ENCODE results near the gene TMEM154.

TMEM154 gene

GRCh38 chr4:152696764-152697261, 17.0 kb upstream of the TMEM154 start:
- Histone ChIP-seq H3K9ac (ENCODE audit: low read length) (no peak overlapping the region), H2AFZ (ENCODE audit: low read depth, low read length) (no peak overlapping the region), H3K27ac (ENCODE audit: low read length) (peak overlapping the region; percentile 18; the same call in 1 of the 2 replicates), H3K4me3 (ENCODE audit: low read length) (peak overlapping the region; percentile 43), H3K79me2 (ENCODE audit: low read length) (no peaks in the 10 kb centered on the region), H4K20me1 (ENCODE audit: insufficient read depth, low read length) (peaks cover 11% of the 10 kb centered on the region), H3K36me3 (replicated peaks; ENCODE audit: low read depth, low read length) (no peaks in the 10 kb centered on the region), H3K9me3 (ENCODE audit: insufficient read depth, low read length) (no peaks in the 10 kb centered on the region), H3K4me1 (ENCODE audit: low read length) (peaks cover 26% of the 10 kb centered on the region), H3K27me3 (ENCODE audit: low read depth, low read length) (peaks cover 54% of the 10 kb centered on the region), H3K4me2 (ENCODE audit: low read length) (peak overlapping the region; percentile 67)
- peak; percentile 42; the same call in 1 of the 2 replicates for TF ChIP-seq EZH2phosphoT487 (IDR thresholded peaks at IDR 0.05; ENCODE audit: low read depth)
- no peak for TF ChIP-seq CTCF (IDR thresholded peaks at IDR 0.05; ENCODE audit: low read depth, low read length)

GRCh38 chr4:152693871-152694270, 14.1 kb upstream of the TMEM154 start:
- no peak overlapping the region for H2AFZ ChIP-seq (ENCODE audit: low read depth, low read length)
- TF ChIP-seq CTCF (IDR thresholded peaks at IDR 0.05; ENCODE audit: low read depth, low read length) (no peak), EZH2phosphoT487 (IDR thresholded peaks at IDR 0.05; ENCODE audit: low read depth) (no peak)
- peaks cover 67% of the 10 kb centered on the region for H3K27me3 ChIP-seq (ENCODE audit: low read depth, low read length)
- peaks cover 11% of the 10 kb centered on the region for H4K20me1 ChIP-seq (ENCODE audit: insufficient read depth, low read length)
- peaks cover 29% of the 10 kb centered on the region for H3K4me1 ChIP-seq (ENCODE audit: low read length)
- no peak overlapping the region for H3K4me3 ChIP-seq (ENCODE audit: low read length)
- no peaks in the 10 kb centered on the region for H3K36me3 ChIP-seq (replicated peaks; ENCODE audit: low read depth, low read length)
- no peak overlapping the region for H3K4me2 ChIP-seq (ENCODE audit: low read length)
- no peak overlapping the region for H3K9ac ChIP-seq (ENCODE audit: low read length)
- no peak overlapping the region for H3K27ac ChIP-seq (ENCODE audit: low read length)
- no peaks in the 10 kb centered on the region for H3K79me2 ChIP-seq (ENCODE audit: low read length)
- H3K9me3 ChIP-seq (ENCODE audit: insufficient read depth, low read length) = no peaks in the 10 kb centered on the region

GRCh38 chr4:152691761-152692160, 12.0 kb upstream of the TMEM154 start:
- Histone ChIP-seq H3K27me3 (ENCODE audit: low read depth, low read length) (peaks cover 77% of the 10 kb centered on the region), H3K9me3 (ENCODE audit: insufficient read depth, low read length) (no peaks in the 10 kb centered on the region), H3K4me3 (ENCODE audit: low read length) (no peak overlapping the region), H3K36me3 (replicated peaks; ENCODE audit: low read depth, low read length) (no peaks in the 10 kb centered on the region), H3K9ac (ENCODE audit: low read length) (no peak overlapping the region), H3K4me2 (ENCODE audit: low read length) (no peak overlapping the region), H4K20me1 (ENCODE audit: insufficient read depth, low read length) (no peaks in the 10 kb centered on the region), H3K27ac (ENCODE audit: low read length) (no peak overlapping the region), H3K79me2 (ENCODE audit: low read length) (no peaks in the 10 kb centered on the region), H3K4me1 (ENCODE audit: low read length) (peaks cover 13% of the 10 kb centered on the region), H2AFZ (ENCODE audit: low read depth, low read length) (no peak overlapping the region)
- TF ChIP-seq EZH2phosphoT487 (IDR thresholded peaks at IDR 0.05; ENCODE audit: low read depth) (no peak), CTCF (IDR thresholded peaks at IDR 0.05; ENCODE audit: low read depth, low read length) (no peak)

- H2AFZ ChIP-seq (ENCODE audit: low read depth, low read length) = no peak overlapping the region
- H3K9ac ChIP-seq (ENCODE audit: low read length) = no peak overlapping the region
- TF ChIP-seq EZH2phosphoT487 (IDR thresholded peaks at IDR 0.05; ENCODE audit: low read depth) (no peak), CTCF (IDR thresholded peaks at IDR 0.05; ENCODE audit: low read depth, low read length) (no peak)
- H3K79me2 ChIP-seq (ENCODE audit: low read length) = no peaks in the 10 kb centered on the region
- peaks cover 5% of the 10 kb centered on the region for H3K4me1 ChIP-seq (ENCODE audit: low read length)
- H4K20me1 ChIP-seq (ENCODE audit: insufficient read depth, low read length) = no peaks in the 10 kb centered on the region
- H3K9me3 ChIP-seq (ENCODE audit: insufficient read depth, low read length) = no peaks in the 10 kb centered on the region
- H3K27me3 ChIP-seq (ENCODE audit: low read depth, low read length) = peaks cover 84% of the 10 kb centered on the region
- H3K4me3 ChIP-seq (ENCODE audit: low read length) = no peak overlapping the region
- no peaks in the 10 kb centered on the region for H3K36me3 ChIP-seq (replicated peaks; ENCODE audit: low read depth, low read length)
- no peak overlapping the region for H3K27ac ChIP-seq (ENCODE audit: low read length)
- H3K4me2 ChIP-seq (ENCODE audit: low read length) = no peak overlapping the region
Observed at GRCh38 chr4:152690706-152691651, 11.2 kb upstream of the TMEM154 start.
